ENCODE data around the gene PRDM16. TPM values are rescaled to one million over a fixed set of nuclear protein-coding genes. Genes with fewer than 3 reads are reported as not detected.

The PRDM16 gene
- polyA plus RNA-seq, 2 donors = 0.15 to 0.28 TPM

DNA sequence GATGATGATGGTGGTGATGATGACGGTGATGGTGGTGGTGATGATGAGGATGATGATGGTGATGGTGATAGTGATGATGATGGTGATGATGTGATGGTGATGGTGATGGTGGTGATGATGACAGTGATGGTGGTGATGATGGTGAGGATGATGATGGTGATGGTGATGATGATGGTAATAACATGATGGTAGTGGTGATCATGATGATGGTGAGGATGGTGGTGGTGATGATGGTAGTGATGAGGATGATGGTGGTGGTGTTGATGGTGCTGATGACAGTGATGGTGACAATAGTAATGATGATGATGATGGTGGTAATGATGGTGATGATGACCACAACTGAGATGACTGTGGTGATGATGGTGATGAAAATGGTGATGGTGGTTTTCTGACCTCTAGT, 42.9 kb upstream of the PRDM16 start:
- no peaks in the 10 kb centered on the region for H3K9me3 ChIP-seq (ENCODE audit: control insufficient read depth in 2 of 2, insufficient read depth in 1 of 2, low read depth in 1 of 2, low read length in 1 of 2)
- no peak overlapping the region for H3K4me3 ChIP-seq (ENCODE audit: low read depth in 1 of 2, low read length in 2 of 2)
- peaks cover 0 to 3% of the 10 kb centered on the region in 2 donors for H3K27me3 ChIP-seq (ENCODE audit: control insufficient read depth in 1 of 2, insufficient read depth in 2 of 2, low read length in 2 of 2)
- WGBS, 2 donors = 98 to 100% methylated on average over 1 of the region's 1 CpG
- H3K27ac ChIP-seq (ENCODE audit: low read depth in 2 of 2, low read length in 1 of 2) = no peak overlapping the region
- H3K4me1 ChIP-seq (ENCODE audit: control insufficient read depth in 2 of 2, insufficient read depth in 2 of 2, low read length in 1 of 2) = no peaks in the 10 kb centered on the region
- no peaks in the 10 kb centered on the region for H3K36me3 ChIP-seq (ENCODE audit: control insufficient read depth in 2 of 2, insufficient read depth in 2 of 2, low read length in 1 of 2)

DNA sequence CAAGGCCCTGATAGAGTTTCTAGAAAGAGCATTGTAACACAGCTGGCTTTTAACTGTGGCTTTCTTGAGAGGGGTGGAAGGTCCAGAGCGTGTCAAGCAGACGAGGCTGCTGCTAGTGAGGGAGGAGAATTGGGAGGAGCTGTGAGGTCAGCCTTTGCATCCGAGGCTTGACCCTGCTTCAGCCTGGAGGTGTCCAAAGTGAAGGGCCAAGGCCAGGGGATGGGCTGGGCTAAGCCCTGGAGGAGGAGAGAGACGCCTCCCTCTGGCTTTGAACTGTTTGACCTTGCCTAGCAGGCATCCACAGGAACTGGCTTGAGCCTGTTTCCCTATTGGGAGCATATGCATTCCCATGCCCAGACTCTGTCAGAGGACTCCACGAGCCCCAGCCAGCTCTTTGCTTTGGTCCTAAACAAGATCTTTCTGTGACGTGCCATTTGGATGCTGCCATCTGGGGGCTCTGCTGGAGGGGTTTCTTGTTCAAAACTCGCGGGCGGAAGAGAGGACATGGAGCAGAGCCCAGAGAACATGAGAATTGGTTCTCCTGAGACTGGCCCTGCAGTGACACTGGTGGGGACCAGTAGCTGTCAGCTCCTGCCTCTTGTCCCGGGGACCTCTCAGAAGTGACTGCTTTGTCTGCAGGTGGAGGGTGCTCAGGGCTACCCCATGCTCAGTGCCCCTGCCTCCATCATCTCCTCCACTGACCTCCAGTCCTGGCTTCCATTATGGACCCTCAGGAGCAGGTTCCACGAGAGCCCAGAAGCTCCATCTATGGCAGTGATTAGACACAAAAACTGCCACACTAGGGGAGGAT, 42.2 kb upstream of the PRDM16 start:
- Histone ChIP-seq H3K4me1 (ENCODE audit: control insufficient read depth in 2 of 2, insufficient read depth in 2 of 2, low read length in 1 of 2) (no peaks in the 10 kb centered on the region), H3K4me3 (ENCODE audit: low read depth in 1 of 2, low read length in 2 of 2) (no peak overlapping the region), H3K36me3 (ENCODE audit: control insufficient read depth in 2 of 2, insufficient read depth in 2 of 2, low read length in 1 of 2) (no peaks in the 10 kb centered on the region), H3K27me3 (ENCODE audit: control insufficient read depth in 1 of 2, insufficient read depth in 2 of 2, low read length in 2 of 2) (peaks cover 0 to 3% of the 10 kb centered on the region in 2 donors), H3K9me3 (ENCODE audit: control insufficient read depth in 2 of 2, insufficient read depth in 1 of 2, low read depth in 1 of 2, low read length in 1 of 2) (no peaks in the 10 kb centered on the region), H3K27ac (ENCODE audit: low read depth in 2 of 2, low read length in 1 of 2) (no peak overlapping the region)
- WGBS, 2 donors = 74 to 80% methylated on average over 11 of the region's 11 CpGs

DNA sequence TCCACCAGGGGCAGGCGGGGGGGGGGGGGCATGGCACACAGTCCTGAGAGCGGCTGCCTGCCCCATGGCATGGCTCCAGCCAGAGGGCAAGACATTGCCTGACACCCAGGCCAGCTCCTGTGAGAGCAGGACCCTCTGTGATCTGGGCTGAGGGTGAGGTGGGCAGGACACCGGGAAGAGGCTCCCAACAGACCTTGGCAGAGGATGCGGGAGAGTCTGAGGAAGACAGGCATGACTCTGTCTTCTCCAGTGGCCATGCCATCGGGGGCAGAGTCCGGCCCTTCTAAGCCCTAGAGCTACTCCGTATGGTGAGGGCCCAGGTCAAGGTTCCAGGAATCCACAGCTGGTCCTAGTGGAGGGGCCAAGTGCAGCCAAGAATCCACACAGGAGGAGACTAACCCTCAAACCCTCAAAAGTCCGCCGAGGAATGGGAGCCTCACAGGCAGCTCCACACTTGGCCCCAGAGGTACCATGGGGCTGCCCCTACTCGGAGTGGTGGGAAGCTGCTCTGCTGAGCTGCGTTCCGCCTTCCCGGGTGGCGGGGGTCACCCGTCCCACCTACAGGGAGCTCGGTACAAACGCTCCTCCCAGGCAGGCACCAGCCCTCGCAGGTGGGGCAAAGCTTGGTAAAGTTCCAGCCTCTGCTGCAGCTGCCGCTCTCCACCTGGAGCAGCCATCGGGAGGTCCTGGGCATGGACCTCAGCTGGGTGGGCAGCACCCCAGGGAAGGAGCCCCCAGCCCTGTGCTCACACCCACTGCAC, 41.2 kb upstream of the PRDM16 start:
- Histone ChIP-seq H3K4me3 (ENCODE audit: low read depth in 1 of 2, low read length in 2 of 2) (no peak overlapping the region), H3K36me3 (ENCODE audit: control insufficient read depth in 2 of 2, insufficient read depth in 2 of 2, low read length in 1 of 2) (no peaks in the 10 kb centered on the region), H3K9me3 (ENCODE audit: control insufficient read depth in 2 of 2, insufficient read depth in 1 of 2, low read depth in 1 of 2, low read length in 1 of 2) (no peaks in the 10 kb centered on the region), H3K4me1 (ENCODE audit: control insufficient read depth in 2 of 2, insufficient read depth in 2 of 2, low read length in 1 of 2) (no peaks in the 10 kb centered on the region), H3K27ac (ENCODE audit: low read depth in 2 of 2, low read length in 1 of 2) (no peak overlapping the region), H3K27me3 (ENCODE audit: control insufficient read depth in 1 of 2, insufficient read depth in 2 of 2, low read length in 2 of 2) (peaks cover 0 to 3% of the 10 kb centered on the region in 2 donors)
- 82 to 85% methylated on average over 20 of the region's 20 CpGs for WGBS, 2 donors

DNA sequence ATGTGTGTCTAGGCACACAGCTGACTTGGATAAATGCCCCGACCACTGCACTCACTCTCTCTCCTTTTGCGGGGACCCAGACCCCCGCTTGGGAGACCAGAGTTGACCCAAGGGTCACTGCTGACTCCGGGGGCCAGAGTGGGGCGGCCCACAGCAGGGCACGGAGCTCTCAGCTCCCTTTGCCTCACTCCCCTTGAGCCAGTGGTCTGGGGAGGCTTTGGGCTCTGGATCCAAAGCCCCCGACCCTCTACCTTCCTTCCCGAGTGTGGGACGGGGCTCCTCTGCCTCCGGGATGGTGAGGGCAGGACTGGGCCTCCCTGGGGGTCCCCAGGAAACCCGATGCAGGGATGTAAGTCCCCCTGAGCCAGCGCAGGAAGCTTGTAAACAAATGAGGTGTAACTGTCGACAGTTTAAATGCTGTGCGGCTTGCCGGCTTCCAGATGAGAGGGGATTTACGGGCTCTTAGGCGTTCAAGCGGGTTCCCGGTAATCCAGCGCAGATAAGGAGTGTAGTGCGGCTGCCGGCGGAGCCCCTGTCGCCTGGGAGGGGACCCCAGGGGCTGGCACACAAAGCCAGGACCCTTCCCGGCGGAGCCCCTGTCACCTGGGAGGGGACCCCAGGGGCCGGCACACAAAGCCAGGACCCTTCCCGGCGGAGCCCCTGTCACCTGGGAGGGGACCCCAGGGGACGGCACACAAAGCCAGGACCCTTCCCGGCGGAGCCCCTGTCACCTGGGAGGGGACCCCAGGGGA, 40.3 kb upstream of the PRDM16 start:
- WGBS, 2 donors = 34 to 48% methylated on average over 32 of the region's 32 CpGs
- Histone ChIP-seq H3K27ac (ENCODE audit: low read depth in 2 of 2, low read length in 1 of 2) (no peak overlapping the region), H3K27me3 (ENCODE audit: control insufficient read depth in 1 of 2, insufficient read depth in 2 of 2, low read length in 2 of 2) (peaks cover 0 to 3% of the 10 kb centered on the region in 2 donors), H3K4me3 (ENCODE audit: low read depth in 1 of 2, low read length in 2 of 2) (no peak overlapping the region), H3K36me3 (ENCODE audit: control insufficient read depth in 2 of 2, insufficient read depth in 2 of 2, low read length in 1 of 2) (no peaks in the 10 kb centered on the region), H3K4me1 (ENCODE audit: control insufficient read depth in 2 of 2, insufficient read depth in 2 of 2, low read length in 1 of 2) (no peaks in the 10 kb centered on the region), H3K9me3 (ENCODE audit: control insufficient read depth in 2 of 2, insufficient read depth in 1 of 2, low read depth in 1 of 2, low read length in 1 of 2) (no peaks in the 10 kb centered on the region)

DNA sequence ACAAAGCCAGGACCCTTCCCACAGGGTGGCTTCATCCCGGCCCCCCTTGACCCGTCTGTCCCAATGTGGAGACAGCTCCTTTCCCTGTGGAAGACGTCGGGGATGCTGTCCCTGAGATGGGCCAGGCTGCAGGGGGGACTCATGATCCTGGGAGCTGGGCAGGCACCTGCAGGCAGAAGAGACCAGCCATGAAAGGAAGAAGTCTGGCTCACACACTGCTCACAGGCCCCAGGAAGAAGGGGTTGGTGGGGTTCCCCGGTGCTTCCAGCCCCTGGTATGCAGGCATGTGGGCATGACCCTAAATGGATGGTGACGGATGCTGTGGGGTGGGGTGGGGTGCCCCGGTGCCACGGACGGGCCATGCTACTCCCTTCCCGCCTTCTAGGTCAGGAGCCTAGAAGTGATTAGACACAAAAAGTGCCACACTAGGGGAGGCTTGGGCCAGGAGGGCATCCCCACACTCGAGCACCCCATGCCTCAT, 39.5 kb upstream of the PRDM16 start:
- H3K9me3 ChIP-seq (ENCODE audit: control insufficient read depth in 2 of 2, insufficient read depth in 1 of 2, low read depth in 1 of 2, low read length in 1 of 2) = no peaks in the 10 kb centered on the region
- peaks cover 0 to 3% of the 10 kb centered on the region in 2 donors for H3K27me3 ChIP-seq (ENCODE audit: control insufficient read depth in 1 of 2, insufficient read depth in 2 of 2, low read length in 2 of 2)
- H3K4me1 ChIP-seq (ENCODE audit: control insufficient read depth in 2 of 2, insufficient read depth in 2 of 2, low read length in 1 of 2) = no peaks in the 10 kb centered on the region
- 79 to 84% methylated on average over 11 of the region's 11 CpGs for WGBS, 2 donors
- no peaks in the 10 kb centered on the region for H3K36me3 ChIP-seq (ENCODE audit: control insufficient read depth in 2 of 2, insufficient read depth in 2 of 2, low read length in 1 of 2)
- H3K4me3 ChIP-seq (ENCODE audit: low read depth in 1 of 2, low read length in 2 of 2) = no peak overlapping the region
- H3K27ac ChIP-seq (ENCODE audit: low read depth in 2 of 2, low read length in 1 of 2) = no peak overlapping the region

DNA sequence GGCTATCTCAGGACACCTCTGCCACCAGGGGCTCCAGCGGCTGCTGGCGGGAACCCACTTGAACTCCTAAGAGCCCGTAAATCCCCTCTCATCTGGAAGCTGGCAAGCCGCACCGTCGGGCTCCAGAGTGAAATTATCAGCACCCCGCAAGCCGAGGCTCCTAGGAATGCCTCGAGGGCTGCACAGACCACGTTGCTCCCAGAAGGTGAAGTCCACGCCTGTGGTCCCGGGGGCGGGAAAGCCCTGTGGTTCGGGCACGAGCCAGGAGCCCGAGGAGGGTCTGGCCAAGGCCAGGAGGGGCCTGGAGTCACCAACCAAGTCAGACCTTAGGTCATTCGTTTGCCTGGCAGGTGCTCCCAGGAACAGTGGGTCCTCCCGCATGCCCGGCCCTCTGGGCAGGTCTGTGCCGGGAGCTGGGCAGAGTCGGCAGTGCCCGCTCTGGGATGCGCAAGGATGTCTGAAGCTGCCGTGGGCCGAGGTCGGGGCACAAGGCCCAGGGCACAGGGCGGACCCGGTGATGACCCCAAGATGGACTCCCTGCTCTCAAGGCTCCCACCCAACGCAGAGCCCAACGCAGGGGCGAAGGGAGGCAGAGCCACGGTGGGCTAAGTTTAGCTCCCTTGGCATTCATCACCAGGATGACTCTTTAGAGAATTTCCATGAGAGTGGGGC, 38.9 kb upstream of the PRDM16 start:
- 88% methylated on average over 32 of the region's 32 CpGs for WGBS, 2 donors
- Histone ChIP-seq H3K9me3 (ENCODE audit: control insufficient read depth in 2 of 2, insufficient read depth in 1 of 2, low read depth in 1 of 2, low read length in 1 of 2) (no peaks in the 10 kb centered on the region), H3K4me3 (ENCODE audit: low read depth in 1 of 2, low read length in 2 of 2) (no peak overlapping the region), H3K27ac (ENCODE audit: low read depth in 2 of 2, low read length in 1 of 2) (no peak overlapping the region), H3K36me3 (ENCODE audit: control insufficient read depth in 2 of 2, insufficient read depth in 2 of 2, low read length in 1 of 2) (no peaks in the 10 kb centered on the region), H3K27me3 (ENCODE audit: control insufficient read depth in 1 of 2, insufficient read depth in 2 of 2, low read length in 2 of 2) (peaks cover 0 to 3% of the 10 kb centered on the region in 2 donors), H3K4me1 (ENCODE audit: control insufficient read depth in 2 of 2, insufficient read depth in 2 of 2, low read length in 1 of 2) (no peaks in the 10 kb centered on the region)

DNA sequence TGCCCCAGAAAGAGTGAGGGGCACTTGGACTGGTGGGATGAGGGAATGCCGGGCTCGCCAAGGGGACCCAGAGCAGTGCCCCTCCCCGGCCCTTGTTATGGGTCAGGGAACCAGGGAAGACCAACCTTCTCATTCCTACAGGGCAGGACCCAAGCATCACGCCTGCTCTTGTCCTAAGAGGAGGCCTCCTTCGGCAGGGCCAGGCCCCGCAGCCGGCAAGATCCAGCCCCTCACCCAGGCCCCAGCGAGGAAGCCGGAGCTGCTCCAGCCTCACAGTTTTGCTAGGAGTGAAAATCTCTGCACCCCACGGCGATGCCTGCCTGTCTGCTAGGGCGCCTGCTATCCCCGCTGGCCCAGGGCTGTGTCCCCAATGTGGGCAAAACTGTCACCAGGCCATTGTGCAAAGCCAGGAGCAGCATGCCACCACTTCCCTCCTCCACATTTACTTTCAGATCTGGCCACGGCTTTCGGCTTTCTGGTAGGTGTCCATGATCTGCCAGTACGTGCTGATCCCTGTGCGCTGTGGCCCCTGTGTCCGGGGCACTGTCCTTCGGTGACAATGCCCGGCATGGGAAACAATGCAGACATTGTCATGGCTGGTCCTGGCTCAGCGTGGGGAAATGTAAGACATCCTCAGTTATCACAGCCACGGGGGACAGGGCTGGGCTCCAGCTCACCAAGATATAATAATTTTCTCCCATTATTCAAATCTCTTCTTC, 38.2 kb upstream of the PRDM16 start:
- Histone ChIP-seq H3K27me3 (ENCODE audit: control insufficient read depth in 1 of 2, insufficient read depth in 2 of 2, low read length in 2 of 2) (peaks cover 0 to 3% of the 10 kb centered on the region in 2 donors), H3K27ac (ENCODE audit: low read depth in 2 of 2, low read length in 1 of 2) (no peak overlapping the region), H3K4me3 (ENCODE audit: low read depth in 1 of 2, low read length in 2 of 2) (no peak overlapping the region), H3K36me3 (ENCODE audit: control insufficient read depth in 2 of 2, insufficient read depth in 2 of 2, low read length in 1 of 2) (no peaks in the 10 kb centered on the region), H3K4me1 (ENCODE audit: control insufficient read depth in 2 of 2, insufficient read depth in 2 of 2, low read length in 1 of 2) (no peaks in the 10 kb centered on the region), H3K9me3 (ENCODE audit: control insufficient read depth in 2 of 2, insufficient read depth in 1 of 2, low read depth in 1 of 2, low read length in 1 of 2) (no peaks in the 10 kb centered on the region)
- 81 to 82% methylated on average over 22 of the region's 22 CpGs for WGBS, 2 donors

DNA sequence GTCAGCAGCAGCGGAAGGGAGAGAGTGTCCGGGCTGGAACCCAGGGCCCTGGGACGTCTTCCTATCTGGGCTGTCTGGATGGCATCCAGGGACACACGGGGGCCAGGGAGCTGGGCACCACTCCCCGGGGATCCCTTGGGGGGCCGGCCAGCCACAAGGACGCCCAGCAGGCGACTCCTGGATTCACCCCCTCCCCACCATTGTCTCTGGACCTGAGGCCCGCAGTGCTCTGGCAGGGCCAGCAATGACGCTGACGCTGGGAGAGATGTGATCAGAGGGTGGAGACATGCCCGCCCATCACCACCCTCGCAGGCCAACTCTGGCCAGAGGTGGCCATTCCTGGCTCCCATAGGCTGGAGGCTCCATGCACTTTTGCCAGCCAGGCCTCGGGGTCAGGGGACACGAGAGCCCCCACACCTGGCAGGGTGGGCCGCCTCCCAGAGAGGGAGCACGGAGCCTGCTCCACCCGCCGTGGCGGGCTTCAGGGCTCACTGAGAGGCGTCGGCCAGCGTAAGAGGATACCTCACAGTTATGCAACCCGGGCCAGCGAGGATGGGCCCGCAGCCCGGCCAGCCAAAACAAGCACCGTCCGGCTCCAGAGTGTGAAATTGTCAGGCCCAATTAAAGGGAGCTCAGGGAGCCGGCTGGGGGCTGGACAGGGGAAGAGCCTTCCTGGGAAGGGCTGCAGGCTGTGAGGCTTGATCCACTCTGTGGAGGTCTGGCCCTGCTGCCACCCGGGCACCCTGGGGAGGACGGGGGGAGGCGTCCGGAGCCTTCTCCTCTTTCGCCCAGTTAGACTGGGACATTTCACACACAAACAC, 37.4 kb upstream of the PRDM16 start:
- Histone ChIP-seq H3K4me3 (ENCODE audit: low read depth in 1 of 2, low read length in 2 of 2) (no peak overlapping the region), H3K27me3 (ENCODE audit: control insufficient read depth in 1 of 2, insufficient read depth in 2 of 2, low read length in 2 of 2) (peaks cover 0 to 3% of the 10 kb centered on the region in 2 donors), H3K9me3 (ENCODE audit: control insufficient read depth in 2 of 2, insufficient read depth in 1 of 2, low read depth in 1 of 2, low read length in 1 of 2) (no peaks in the 10 kb centered on the region), H3K4me1 (ENCODE audit: control insufficient read depth in 2 of 2, insufficient read depth in 2 of 2, low read length in 1 of 2) (no peaks in the 10 kb centered on the region), H3K36me3 (ENCODE audit: control insufficient read depth in 2 of 2, insufficient read depth in 2 of 2, low read length in 1 of 2) (no peaks in the 10 kb centered on the region), H3K27ac (ENCODE audit: low read depth in 2 of 2, low read length in 1 of 2) (no peak overlapping the region)
- 70 to 75% methylated on average over 35 of the region's 35 CpGs for WGBS, 2 donors

Data from esophagus (tissue), 2 donors.